AG10803 (cell line): ENCODE results near the gene GPR68.
"Not testable (repeated sequence)": the region's sequence is repeated elsewhere in the genome, so short reads cannot be mapped to it uniquely, and the experiment has no call there.

ENCODE experiments used
- DNase-seq: peaks from one replicate; pipeline ENCODE4 v3.0.0; 2010; ENCODE audit warnings: low read depth
- H3K4me3 ChIP-seq: 2 replicates; pipeline ENCODE4 v1.5.1; 2011; ENCODE audit warnings: mild to moderate bottlenecking, low read length, control low read depth
- TF ChIP-seq, protein P1 (sequence below): conservative IDR thresholded peaks from 2 replicates; pipeline ENCODE4 v1.5.1; 2011; ENCODE audit warnings: mild to moderate bottlenecking, low read length, control low read depth, inconsistent platforms

Gene GPR68

DNA sequence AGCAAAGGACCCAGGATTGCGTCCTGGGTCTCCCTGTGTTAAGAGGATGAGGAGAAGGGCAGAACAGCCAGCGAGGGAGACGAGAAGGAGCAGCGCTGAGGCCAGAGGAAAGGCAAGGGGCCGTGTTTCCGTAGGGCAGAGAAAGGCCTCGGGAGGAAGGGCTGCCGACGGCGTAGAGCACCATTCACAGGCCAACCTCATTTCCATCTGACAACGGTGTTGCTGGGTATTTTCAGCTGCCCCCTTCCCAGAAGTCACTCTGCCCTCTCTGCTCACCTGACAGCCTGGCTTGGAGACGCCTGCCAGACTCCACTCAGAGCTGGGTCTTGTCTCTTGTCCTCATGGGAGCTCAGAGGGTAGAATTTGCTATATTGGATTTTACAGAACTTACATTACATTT, 51.4 kb downstream of the GPR68 start:
- no peak for DNase-seq
- no peak overlapping the region for H3K4me3 ChIP-seq
- TF ChIP-seq, protein P1, sequence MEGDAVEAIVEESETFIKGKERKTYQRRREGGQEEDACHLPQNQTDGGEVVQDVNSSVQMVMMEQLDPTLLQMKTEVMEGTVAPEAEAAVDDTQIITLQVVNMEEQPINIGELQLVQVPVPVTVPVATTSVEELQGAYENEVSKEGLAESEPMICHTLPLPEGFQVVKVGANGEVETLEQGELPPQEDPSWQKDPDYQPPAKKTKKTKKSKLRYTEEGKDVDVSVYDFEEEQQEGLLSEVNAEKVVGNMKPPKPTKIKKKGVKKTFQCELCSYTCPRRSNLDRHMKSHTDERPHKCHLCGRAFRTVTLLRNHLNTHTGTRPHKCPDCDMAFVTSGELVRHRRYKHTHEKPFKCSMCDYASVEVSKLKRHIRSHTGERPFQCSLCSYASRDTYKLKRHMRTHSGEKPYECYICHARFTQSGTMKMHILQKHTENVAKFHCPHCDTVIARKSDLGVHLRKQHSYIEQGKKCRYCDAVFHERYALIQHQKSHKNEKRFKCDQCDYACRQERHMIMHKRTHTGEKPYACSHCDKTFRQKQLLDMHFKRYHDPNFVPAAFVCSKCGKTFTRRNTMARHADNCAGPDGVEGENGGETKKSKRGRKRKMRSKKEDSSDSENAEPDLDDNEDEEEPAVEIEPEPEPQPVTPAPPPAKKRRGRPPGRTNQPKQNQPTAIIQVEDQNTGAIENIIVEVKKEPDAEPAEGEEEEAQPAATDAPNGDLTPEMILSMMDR, result no peak

DNA sequence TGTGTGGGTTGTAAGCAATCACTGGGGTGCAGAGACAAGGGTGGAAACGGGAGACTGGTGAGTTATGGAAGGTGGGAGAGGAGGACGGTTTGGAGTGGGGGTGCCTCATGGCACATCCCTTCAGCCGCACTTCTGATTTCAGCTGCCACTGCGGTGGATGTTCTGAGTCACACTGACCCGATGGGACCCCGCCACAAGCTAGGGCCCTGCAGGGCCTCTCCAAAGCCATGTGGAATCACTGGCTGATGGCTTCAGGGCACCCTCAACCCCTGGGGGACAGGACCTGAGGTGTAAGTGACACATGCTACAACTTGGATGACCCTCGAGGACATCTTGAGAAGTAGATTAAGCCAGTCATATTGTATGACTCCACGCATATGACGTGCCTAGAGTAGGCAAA, 53.7 kb downstream of the GPR68 start:
- TF ChIP-seq, protein P1, result no peak

DNA sequence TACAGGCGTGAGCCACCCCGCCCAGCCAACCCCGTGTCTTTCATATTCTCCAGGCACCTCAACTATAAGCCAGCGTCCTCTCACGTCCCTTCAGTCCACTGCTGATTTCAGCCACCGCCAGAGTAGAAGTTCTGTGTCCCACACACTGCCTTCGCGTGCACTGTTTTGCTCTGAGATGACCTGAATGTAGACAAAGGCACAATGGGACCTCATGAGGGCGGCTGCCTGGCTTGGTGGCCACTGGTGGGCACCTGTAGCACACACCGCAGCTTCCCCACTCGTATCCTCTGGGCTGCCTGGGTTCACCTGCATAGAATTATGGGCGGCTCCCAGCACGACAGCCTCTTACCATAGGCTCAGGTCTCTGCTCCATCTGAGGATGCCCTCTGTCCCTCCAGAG, 57.2 kb downstream of the GPR68 start:
- TF ChIP-seq, protein P1, result no peak
- DNase-seq, result no peak

More for the DNA sequence above, 53.7 kb downstream of the GPR68 start:
- DNase-seq, result no peak
- no peak overlapping the region for H3K4me3 ChIP-seq

DNA sequence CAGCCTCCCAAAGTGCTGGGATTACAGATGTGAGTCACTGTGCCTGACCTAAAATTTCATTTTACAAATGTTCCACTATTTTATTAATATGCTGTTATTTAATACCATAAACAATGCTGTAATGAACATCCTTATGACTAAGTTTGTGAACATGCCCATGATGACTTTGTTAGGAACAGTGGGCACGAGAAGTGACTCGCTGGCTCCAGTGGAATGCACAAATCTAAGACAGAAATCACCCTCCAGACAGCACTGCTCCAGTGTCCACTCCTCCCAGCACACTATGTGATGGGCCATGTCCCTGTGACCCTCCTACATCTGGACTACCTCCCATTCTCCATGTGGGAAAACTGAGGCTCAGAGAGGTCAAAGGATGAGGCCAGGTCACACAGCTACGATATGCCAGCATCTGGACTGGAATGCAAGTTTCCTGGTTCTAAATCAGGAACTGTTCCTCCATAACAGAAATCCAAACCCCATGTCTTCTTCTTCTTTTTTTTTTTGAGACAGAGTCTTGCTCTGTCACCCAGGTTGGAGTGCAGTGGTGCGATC, 57.9 kb downstream of the GPR68 start:
- DNase-seq, result peak; percentile 36
- TF ChIP-seq, protein P1, result no peak
- no peak overlapping the region for H3K4me3 ChIP-seq

More for the DNA sequence above, 57.2 kb downstream of the GPR68 start:
- no peak overlapping the region for H3K4me3 ChIP-seq

DNA sequence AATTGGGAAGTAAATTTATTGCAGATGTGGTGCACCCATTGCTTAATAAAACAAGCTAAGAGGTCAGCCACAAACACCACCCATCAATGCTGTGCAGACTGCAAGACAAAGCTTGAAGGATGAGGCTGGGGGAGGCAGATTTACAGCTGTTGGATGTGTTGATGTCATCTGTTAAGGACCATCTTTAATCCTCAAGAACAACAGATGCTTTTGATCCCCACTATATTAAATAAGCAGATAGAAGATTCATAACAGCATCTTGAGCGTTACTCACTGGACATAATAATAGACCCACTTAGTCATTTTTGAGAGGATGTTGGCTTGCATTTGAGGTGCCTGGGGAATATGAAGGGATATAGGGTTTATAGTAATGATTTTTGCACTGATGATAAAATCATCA, 58.8 kb downstream of the GPR68 start:
- TF ChIP-seq, protein P1, result no peak
- peak; percentile 78 for DNase-seq
- H3K4me3 ChIP-seq, result no peak overlapping the region

- H3K4me3 ChIP-seq, result no peak overlapping the region
- TF ChIP-seq, protein P1, result no peak
Observed at GRCh38 chr14:91184559-91184958, 59.9 kb downstream of the GPR68 start.

DNA sequence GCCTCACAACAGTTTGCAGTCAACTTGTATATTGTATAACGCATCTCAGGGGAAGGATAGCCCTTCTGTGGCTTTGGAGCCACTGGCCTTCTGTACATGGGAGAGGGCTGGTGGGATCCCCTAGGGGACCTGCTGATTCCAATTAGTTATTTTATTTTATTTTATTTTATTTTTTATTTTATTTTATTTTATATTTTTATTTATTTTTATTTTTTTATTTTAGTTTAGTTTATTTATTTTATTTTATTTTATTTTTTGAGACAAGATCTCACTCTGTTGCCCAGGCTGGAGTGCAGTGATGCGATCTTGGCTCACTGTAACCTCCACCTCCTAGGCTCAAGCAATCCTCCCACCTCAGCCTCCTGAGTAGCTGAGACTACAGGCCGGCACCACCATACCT, 61.8 kb downstream of the GPR68 start:
- not testable (repeated sequence) for DNase-seq, H3K4me3 ChIP-seq

More at GRCh38 chr14:91184559-91184958, 59.9 kb downstream of the GPR68 start:
- no peak for DNase-seq
